HEK293 (cell line): ENCODE data around the gene SMARCB1.

ENCODE experiments used
- EGR2 ChIP-seq: fragments of 450-650 bp; formaldehyde crosslinking; IDR thresholded peaks from 2 replicates; pipeline ENCODE4 v1.5.1; 2016; ENCODE audit warnings: low read depth, missing biosample characterization, missing genetic modification characterization
- GLIS2 ChIP-seq: fragments of 450-650 bp; formaldehyde crosslinking; IDR thresholded peaks from 2 replicates; pipeline ENCODE4 v1.5.1; 2016; ENCODE audit warnings: missing biosample characterization, missing genetic modification characterization
- REST ChIP-seq: fragments of 450-650 bp; formaldehyde crosslinking; IDR thresholded peaks from 2 replicates; pipeline ENCODE4 v1.5.1; 2016; ENCODE audit warnings: missing biosample characterization, missing genetic modification characterization
- TCF7L2 ChIP-seq: IDR thresholded peaks from 2 replicates; pipeline ENCODE4 v1.6.1; 2011; ENCODE audit warnings: low read depth, mild to moderate bottlenecking, inconsistent platforms, low read length, moderate library complexity, borderline replicate concordance
- ZNF48 ChIP-seq: fragments of 450-650 bp; formaldehyde crosslinking; IDR thresholded peaks from 2 replicates; pipeline ENCODE4 v1.5.1; 2016; ENCODE audit warnings: missing biosample characterization, missing genetic modification characterization
- ZNF548 ChIP-seq: fragments of 450-650 bp; formaldehyde crosslinking; IDR thresholded peaks from 2 replicates; pipeline ENCODE4 v1.5.1; 2016; ENCODE audit warnings: missing biosample characterization, missing genetic modification characterization
- ZNF549 ChIP-seq: fragments of 450-650 bp; IDR thresholded peaks from 2 replicates; pipeline ENCODE4 v1.5.1; 2018; ENCODE audit warnings: missing biosample characterization, missing genetic modification characterization, mild to moderate bottlenecking, inconsistent platforms, moderate library complexity

- no peak for TF ChIP-seq REST (tag by site-specific recombination)
- no peak for TF ChIP-seq GLIS2 (tag by site-specific recombination)
- no peak for TF ChIP-seq ZNF548
- TF ChIP-seq TCF7L2: no peak
- TF ChIP-seq EGR2 (tag by site-specific recombination): no peak
- TF ChIP-seq ZNF48 (tag by site-specific recombination): no peak
- TF ChIP-seq ZNF549 (tag by site-specific recombination): no peak
These were observed 9.7 kb downstream of the SMARCB1 start for GRCh38 chr22:23796461-23796860.
